GM18909 (cell line): ENCODE data around the gene MAFB.

Source experiments
- ATAC-seq: cut with Tn5 transposase; IDR thresholded peaks from one replicate; pipeline ENCODE4 v1.9.1; 2021; ENCODE audit warnings: mild to moderate bottlenecking; ENCODE audit not compliant: unreplicated experiment, poor library complexity

The MAFB gene

GRCh38 chr20:40683221-40683893, 5.7 kb downstream of the MAFB start:
- no peak for ATAC-seq

- no peak for ATAC-seq
Measured at GRCh38 chr20:40682104-40682981, 6.7 kb downstream of the MAFB start.

GRCh38 chr20:40681684-40682083, 7.4 kb downstream of the MAFB start:
- ATAC-seq: no peak

- no peak for ATAC-seq
Measured at GRCh38 chr20:40681165-40681564, 7.9 kb downstream of the MAFB start.

- ATAC-seq: no peak
Measured at GRCh38 chr20:40680161-40680959, 8.7 kb downstream of the MAFB start.

- ATAC-seq: no peak
Measured at GRCh38 chr20:40679184-40679583, 9.9 kb downstream of the MAFB start.

- ATAC-seq: no peak
Measured at GRCh38 chr20:40678286-40678875, 10.7 kb downstream of the MAFB start.

GRCh38 chr20:40677343-40677924, 11.6 kb downstream of the MAFB start:
- no peak for ATAC-seq

- no peak for ATAC-seq
Measured at GRCh38 chr20:40676491-40677269, 12.4 kb downstream of the MAFB start.

GRCh38 chr20:40675599-40676221, 13.3 kb downstream of the MAFB start:
- no peak for ATAC-seq

GRCh38 chr20:40673442-40673841, 15.6 kb downstream of the MAFB start:
- no peak for ATAC-seq

GRCh38 chr20:40672095-40672494, 16.9 kb downstream of the MAFB start:
- no peak for ATAC-seq

- no peak for ATAC-seq
Measured at GRCh38 chr20:40670253-40670652, 18.8 kb downstream of the MAFB start.

- no peak for ATAC-seq
Measured at GRCh38 chr20:40669692-40670091, 19.3 kb downstream of the MAFB start.

- no peak for ATAC-seq
Measured at GRCh38 chr20:40668449-40669228, 20.4 kb downstream of the MAFB start.

- no peak for ATAC-seq
Measured at GRCh38 chr20:40667503-40667902, 21.5 kb downstream of the MAFB start.

GRCh38 chr20:40666336-40666735, 22.7 kb downstream of the MAFB start:
- no peak for ATAC-seq

GRCh38 chr20:40664891-40665290, 24.1 kb downstream of the MAFB start:
- no peak for ATAC-seq
